Fibroblast of the aortic adventitia (primary cell): ENCODE data around the gene INPP5D. TPM values are rescaled to one million over a fixed set of nuclear protein-coding genes. Genes with fewer than 3 reads are reported as not detected.

Source experiments
- DNase-seq: peaks from one replicate; pipeline ENCODE4 v3.0.0-alpha.2; 2010; ENCODE audit warnings: low read depth
- H3K4me3 ChIP-seq: 2 replicates; pipeline ENCODE4 v1.5.1; 2011; ENCODE audit warnings: low read depth, mild to moderate bottlenecking, control low read depth, low read length, moderate library complexity
- CTCF ChIP-seq: IDR thresholded peaks from 2 replicates; pipeline ENCODE4 v1.5.1; 2011; ENCODE audit warnings: mild to moderate bottlenecking, low read length, control low read depth, inconsistent platforms; ENCODE audit not compliant: insufficient read depth
- total RNA-seq: library from RNA; depleted of rRNA; stranded (reverse); fragments of >200 nt; gene quantifications from 2 replicates; pipeline ENCODE4 v1.2.3, GENCODE V29; 2012; ENCODE audit warnings: low replicate concordance

INPP5D gene
- total RNA-seq, 1 donor: 0.54 TPM

GRCh38 chr2:233075966-233076339, 15.8 kb downstream of the INPP5D start:
- no peak for TF ChIP-seq CTCF
- no peak for DNase-seq
- no peak overlapping the region for H3K4me3 ChIP-seq

GRCh38 chr2:233076749-233077148, 16.6 kb downstream of the INPP5D start:
- H3K4me3 ChIP-seq: no peak overlapping the region
- DNase-seq: no peak
- TF ChIP-seq CTCF: no peak

- DNase-seq: no peak
- H3K4me3 ChIP-seq: no peak overlapping the region
- TF ChIP-seq CTCF: no peak
Observed at GRCh38 chr2:233079473-233079877, 19.3 kb downstream of the INPP5D start.

- DNase-seq: no peak
- no peak for TF ChIP-seq CTCF
- H3K4me3 ChIP-seq: no peak overlapping the region
Observed at GRCh38 chr2:233079953-233080835, 20.1 kb downstream of the INPP5D start.

- TF ChIP-seq CTCF: no peak
- no peak overlapping the region for H3K4me3 ChIP-seq
- no peak for DNase-seq
Observed at GRCh38 chr2:233080836-233081229, 20.7 kb downstream of the INPP5D start.

- no peak overlapping the region for H3K4me3 ChIP-seq
- TF ChIP-seq CTCF: no peak
- DNase-seq: no peak
Observed at GRCh38 chr2:233081232-233081730, 21.1 kb downstream of the INPP5D start.
